SH-SY5Y (cell line): ENCODE results near the gene BFAR.

Experiments
- GATA2 ChIP-seq: IDR thresholded peaks from 2 replicates; pipeline ENCODE4 v1.6.1; 2011; ENCODE audit warnings: mild to moderate bottlenecking, low read depth, low read length
- GATA3 ChIP-seq: IDR thresholded peaks from 2 replicates; pipeline ENCODE4 v1.6.1; 2011; ENCODE audit warnings: low read depth, mild to moderate bottlenecking, low read length, moderate library complexity

DNA sequence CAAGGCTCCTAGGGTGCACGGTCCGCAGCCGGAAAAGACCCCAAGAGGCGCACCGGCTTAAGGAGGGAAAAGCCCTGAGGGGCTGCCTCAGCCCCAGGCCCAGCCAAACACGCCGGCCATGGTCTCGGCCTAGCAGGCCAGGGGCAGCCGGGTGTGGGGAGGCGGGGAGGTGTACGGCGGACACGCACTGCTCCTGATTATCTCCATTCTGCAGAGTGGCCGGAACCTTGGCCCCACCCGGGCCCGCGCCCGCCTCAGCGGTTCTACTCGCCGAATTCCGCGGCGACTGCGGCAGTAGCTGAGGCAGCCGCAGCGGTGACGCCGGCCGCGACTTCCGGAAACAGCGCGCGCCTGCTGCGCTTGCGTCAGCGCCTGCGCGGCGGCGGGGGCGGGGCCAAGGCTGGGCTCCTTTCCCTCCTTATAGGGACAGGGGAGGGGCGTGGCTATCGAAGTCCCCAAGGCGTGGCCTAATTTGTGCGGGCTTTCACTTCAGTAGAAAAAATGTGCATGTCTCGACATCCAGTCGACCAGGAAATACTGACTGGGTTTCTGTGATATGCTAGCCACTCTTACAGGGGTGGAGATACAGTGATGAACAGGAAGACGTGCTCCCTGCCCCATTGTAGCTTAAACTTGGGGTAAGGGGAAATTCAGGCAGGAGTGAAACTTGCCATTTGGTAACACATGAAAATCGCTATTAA lies 2.7 kb upstream of the BFAR start, which contains the start of gene PARN:
- TF ChIP-seq GATA3: no peak
- TF ChIP-seq GATA2: no peak
